Parathyroid adenoma (tissue), 2 donors: ENCODE results near the gene CIDEA.

Source experiments
- H2AFZ ChIP-seq: fragments of 300-600 bp; sonication (generic); one replicate; pipeline ENCODE4 v1.7.0; 2017; ENCODE audit warnings: antibody characterized with exemption, mild to moderate bottlenecking
- H3K27ac ChIP-seq: fragments of 300-600 bp; sonication (generic); one replicate; pipeline ENCODE4 v1.7.0; 2017
- H3K27me3 ChIP-seq: fragments of 300-600 bp; sonication (generic); one replicate; pipeline ENCODE4 v1.7.0; 2017; ENCODE audit warnings: low read length; ENCODE audit not compliant: control insufficient read depth, insufficient read depth
- H3K36me3 ChIP-seq: fragments of 300-600 bp; sonication (generic); one replicate; pipeline ENCODE4 v1.7.0; 2017; ENCODE audit warnings: low read length; ENCODE audit not compliant: control insufficient read depth, insufficient read depth
- H3K4me1 ChIP-seq: fragments of 300-600 bp; sonication (generic); one replicate; pipeline ENCODE4 v1.7.0; 2017; ENCODE audit warnings: control low read depth
- H3K4me2 ChIP-seq: fragments of 300-600 bp; sonication (generic); one replicate; pipeline ENCODE4 v1.7.0; 2017; ENCODE audit warnings: low read length
- H3K4me3 ChIP-seq: fragments of 300-600 bp; sonication (generic); one replicate; pipeline ENCODE4 v1.7.0; 2017; ENCODE audit warnings: low read depth, low read length
- H3K79me2 ChIP-seq: fragments of 300-600 bp; sonication (generic); one replicate; pipeline ENCODE4 v1.7.0; 2017; ENCODE audit warnings: control low read depth
- H3K9ac ChIP-seq: fragments of 300-600 bp; sonication (generic); one replicate; pipeline ENCODE4 v1.7.0; 2017; ENCODE audit warnings: mild to moderate bottlenecking
- H3K9me3 ChIP-seq: fragments of 300-600 bp; sonication (generic); one replicate; pipeline ENCODE4 v1.7.0; 2017; ENCODE audit warnings: low read length; ENCODE audit not compliant: control insufficient read depth
- CTCF ChIP-seq: fragments of 300-600 bp; sonication (generic); IDR thresholded peaks from one replicate; pipeline ENCODE4 v1.7.0; 2017; ENCODE audit warnings: antibody characterized with exemption, mild to moderate bottlenecking
- donor health status: primary hyperparathyroidism.

CIDEA gene

GRCh38 chr18:12296087-12296403 lies 41.9 kb downstream of the CIDEA start:
- TF ChIP-seq CTCF = no peak

GRCh38 chr18:12296457-12296856 lies 42.3 kb downstream of the CIDEA start:
- H3K36me3 ChIP-seq = no peaks in the 10 kb centered on the region
- no peaks in the 10 kb centered on the region for H3K9me3 ChIP-seq
- H3K9ac ChIP-seq = no peak overlapping the region
- TF ChIP-seq CTCF = no peak
- no peak overlapping the region for H3K4me2 ChIP-seq
- H3K27ac ChIP-seq = no peak overlapping the region
- H3K4me1 ChIP-seq = no peaks in the 10 kb centered on the region
- no peaks in the 10 kb centered on the region for H3K79me2 ChIP-seq
- H3K4me3 ChIP-seq = no peak overlapping the region
- H2AFZ ChIP-seq = no peak overlapping the region
- no peaks in the 10 kb centered on the region for H3K27me3 ChIP-seq

More at GRCh38 chr18:12296087-12296403, 41.9 kb downstream of the CIDEA start:
- Histone ChIP-seq H3K4me3 (no peak overlapping the region), H3K4me1 (no peaks in the 10 kb centered on the region), H3K4me2 (no peak overlapping the region), H3K27me3 (no peaks in the 10 kb centered on the region), H3K27ac (no peak overlapping the region), H3K9ac (no peak overlapping the region), H3K9me3 (no peaks in the 10 kb centered on the region), H2AFZ (no peak overlapping the region), H3K36me3 (no peaks in the 10 kb centered on the region), H3K79me2 (no peaks in the 10 kb centered on the region)

DNA sequence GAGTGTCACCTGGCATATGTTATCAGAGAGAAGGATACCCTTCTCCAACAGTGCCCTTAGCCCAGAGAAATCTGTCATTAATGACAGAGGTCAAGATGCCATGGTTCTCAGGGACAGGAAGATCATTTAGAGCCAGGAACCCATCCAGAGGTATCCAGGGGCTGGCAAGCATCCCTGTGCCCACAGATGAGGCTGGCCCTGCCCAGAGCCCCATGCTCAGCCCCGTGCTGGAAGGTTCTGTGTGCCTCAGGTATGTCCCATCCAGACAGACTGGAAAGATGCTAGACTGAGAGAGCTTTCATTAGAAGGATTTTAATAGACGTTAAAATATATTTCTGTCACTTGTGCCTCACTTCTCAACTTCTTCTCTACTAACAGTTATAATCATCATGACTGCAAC lies 45.7 kb downstream of the CIDEA start:
- Histone ChIP-seq H3K36me3 (no peaks in the 10 kb centered on the region), H2AFZ (no peak overlapping the region), H3K9ac (no peak overlapping the region), H3K4me1 (peaks cover 3% of the 10 kb centered on the region), H3K4me2 (no peak overlapping the region), H3K79me2 (no peaks in the 10 kb centered on the region), H3K27ac (no peak overlapping the region), H3K4me3 (no peak overlapping the region), H3K9me3 (no peaks in the 10 kb centered on the region), H3K27me3 (no peaks in the 10 kb centered on the region)
- no peak for TF ChIP-seq CTCF

DNA sequence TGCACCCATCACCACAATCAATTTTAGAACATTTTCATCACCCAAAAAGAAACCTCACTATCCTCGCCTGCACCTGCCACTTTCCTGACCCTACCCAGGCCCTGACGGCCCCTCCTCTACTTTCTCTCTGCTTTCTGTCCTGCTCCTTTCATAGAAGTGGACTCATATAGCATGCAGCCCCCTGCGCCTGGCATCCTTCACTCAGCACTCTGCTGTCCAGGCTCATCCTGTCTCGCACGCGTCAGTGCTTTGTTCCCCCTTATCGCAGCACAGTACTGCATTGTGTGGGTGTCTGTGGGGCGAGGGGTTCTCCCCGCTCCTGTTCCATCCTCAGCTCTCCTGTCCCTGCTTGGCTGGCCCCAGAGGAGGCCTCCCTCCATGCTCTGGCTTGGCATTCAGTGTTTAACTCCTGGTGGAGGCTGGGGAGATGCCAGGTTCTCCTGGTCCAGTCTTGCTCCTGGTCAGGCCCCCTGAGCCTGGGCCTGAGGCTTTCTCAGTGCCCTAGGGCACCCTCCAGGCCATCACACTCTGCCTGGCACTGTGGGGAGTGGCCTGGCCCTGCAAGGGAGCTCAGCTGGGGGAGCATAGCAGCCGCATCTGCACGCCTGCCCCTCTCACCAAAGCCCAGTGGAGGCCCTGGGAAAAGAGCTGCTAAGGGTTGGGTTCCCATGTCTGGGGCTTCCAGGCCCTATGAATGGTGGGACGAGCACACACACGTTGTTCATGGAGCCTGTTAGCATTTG lies 47.3 kb downstream of the CIDEA start:
- no peaks in the 10 kb centered on the region for H3K27me3 ChIP-seq
- H3K4me2 ChIP-seq = no peak overlapping the region
- H3K9me3 ChIP-seq = no peaks in the 10 kb centered on the region
- H3K79me2 ChIP-seq = no peaks in the 10 kb centered on the region
- no peaks in the 10 kb centered on the region for H3K36me3 ChIP-seq
- peaks cover 6% of the 10 kb centered on the region for H3K4me1 ChIP-seq
- H3K27ac ChIP-seq = no peak overlapping the region
- no peak overlapping the region for H3K4me3 ChIP-seq
- no peak overlapping the region for H3K9ac ChIP-seq
- TF ChIP-seq CTCF = no peak
- no peak overlapping the region for H2AFZ ChIP-seq
